K562 (cell line): ENCODE results near the gene CISD2. TPM values are rescaled to one million over a fixed set of nuclear protein-coding genes. Genes with fewer than 3 reads are reported as not detected.

Experiments used
- CHD7 ChIP-seq: fragments of 200-600 bp; sonication (generic); IDR thresholded peaks from one replicate; pipeline ENCODE4 v1.6.1; 2012; ENCODE audit warnings: mild to moderate bottlenecking, low read depth, low read length, inconsistent platforms
- FOXK1 ChIP-seq: sonication (generic); formaldehyde crosslinking; IDR thresholded peaks from 2 replicates; pipeline ENCODE4 v1.8.0; 2022; ENCODE audit warnings: missing genetic modification reagents, mild to moderate bottlenecking, borderline replicate concordance
- GTF2E2 ChIP-seq: fragments of 200-800 bp; sonication (Bioruptor generic); IDR thresholded peaks from 2 replicates; pipeline ENCODE4 v1.6.1; 2016; ENCODE audit warnings: missing genetic modification characterization, missing compliant biosample characterization
- HCFC1 ChIP-seq: IDR thresholded peaks from 2 replicates; pipeline ENCODE4 v1.6.1; 2012; ENCODE audit warnings: low read depth, low read length, improper control_type of control experiment
- NFXL1 ChIP-seq: fragments of 450-650 bp; formaldehyde crosslinking; IDR thresholded peaks from 2 replicates; pipeline ENCODE4 v1.4.0; 2021; ENCODE audit warnings: mild to moderate bottlenecking
- RB1 ChIP-seq: fragments of 450-650 bp; IDR thresholded peaks from 2 replicates; pipeline ENCODE4 v1.6.1; 2017; ENCODE audit warnings: low read depth, mild to moderate bottlenecking
- RBM25 ChIP-seq: fragments of 200-400 bp; formaldehyde crosslinking; IDR thresholded peaks from 2 replicates; pipeline ENCODE4 v1.6.1; 2018; ENCODE audit warnings: low read length, low read depth, moderate library complexity; ENCODE audit not compliant: severe bottlenecking
- SAP30 ChIP-seq: fragments of 200-600 bp; sonication (generic); IDR thresholded peaks from 2 replicates; pipeline ENCODE4 v1.6.1; 2012; ENCODE audit warnings: borderline replicate concordance, low read depth, mild to moderate bottlenecking, moderate library complexity, low read length, control low read depth, inconsistent platforms; ENCODE audit not compliant: insufficient read depth, poor library complexity, severe bottlenecking
- TAF9B ChIP-seq: fragments of 450-650 bp; IDR thresholded peaks from 2 replicates; pipeline ENCODE4 v1.6.1; 2018; ENCODE audit warnings: mild to moderate bottlenecking; ENCODE audit not compliant: partially characterized antibody
- TARDBP ChIP-seq: fragments of 450-650 bp; IDR thresholded peaks from 2 replicates; pipeline ENCODE4 v1.6.1; 2016
- ZKSCAN8 ChIP-seq: fragments of 200-800 bp; sonication (Bioruptor generic); IDR thresholded peaks from 2 replicates; pipeline ENCODE4 v1.6.1; 2016; ENCODE audit warnings: missing genetic modification characterization, missing compliant biosample characterization
- polyA plus RNA-seq, 8 experiments: library from polyadenylated mRNA; depleted of rRNA in 4 of 8; stranded (reverse) in 5 of 8; unstranded in 3 of 8; fragments of >200 nt; fragmentation: Nextera tagmentation in 2 of 8; fragmentation: Illumina TruSeq in 1 of 8; extraction: Ambion mirVana in 2 of 8; extraction: Trizol in 1 of 8; gene quantifications; 2 replicates each; pipeline versions ENCODE4 v1.2.1 to v1.2.3, GENCODE V29; 2011 to 2014; ENCODE audit warnings: inconsistent platforms in 1 of 8, missing spikeins in 1 of 8
- total RNA-seq, 7 experiments: library from RNA; depleted of rRNA in 6 of 7; stranded (reverse); fragments of >200 nt in 6 of 7; fragmentation: Illumina TruSeq in 2 of 7; extraction: Trizol in 2 of 7; gene quantifications; 2 replicates each; pipeline versions ENCODE4 v1.2.1 to v1.2.3, GENCODE V29; 2011 to 2021; ENCODE audit warnings: low replicate concordance in 1 of 7
- TF ChIP-seq, protein P1 (sequence below): fragments of 450-650 bp; IDR thresholded peaks from 2 replicates; pipeline ENCODE4 v1.6.1; 2016; ENCODE audit warnings: low read depth, mild to moderate bottlenecking, moderate library complexity
- TF ChIP-seq, protein P2 (sequence below): sonication (generic); formaldehyde crosslinking; IDR thresholded peaks from 2 replicates; pipeline ENCODE4 v1.8.1; 2023; ENCODE audit warnings: mild to moderate bottlenecking, missing genetic modification reagents

The CISD2 gene
- total and polyA plus RNA-seq, 9 of the 15 experiments (the other 6 are each of a cell fraction or from before 2014, with no cell fraction given), result 37.8 to 91.4 (median 59.8) TPM

DNA sequence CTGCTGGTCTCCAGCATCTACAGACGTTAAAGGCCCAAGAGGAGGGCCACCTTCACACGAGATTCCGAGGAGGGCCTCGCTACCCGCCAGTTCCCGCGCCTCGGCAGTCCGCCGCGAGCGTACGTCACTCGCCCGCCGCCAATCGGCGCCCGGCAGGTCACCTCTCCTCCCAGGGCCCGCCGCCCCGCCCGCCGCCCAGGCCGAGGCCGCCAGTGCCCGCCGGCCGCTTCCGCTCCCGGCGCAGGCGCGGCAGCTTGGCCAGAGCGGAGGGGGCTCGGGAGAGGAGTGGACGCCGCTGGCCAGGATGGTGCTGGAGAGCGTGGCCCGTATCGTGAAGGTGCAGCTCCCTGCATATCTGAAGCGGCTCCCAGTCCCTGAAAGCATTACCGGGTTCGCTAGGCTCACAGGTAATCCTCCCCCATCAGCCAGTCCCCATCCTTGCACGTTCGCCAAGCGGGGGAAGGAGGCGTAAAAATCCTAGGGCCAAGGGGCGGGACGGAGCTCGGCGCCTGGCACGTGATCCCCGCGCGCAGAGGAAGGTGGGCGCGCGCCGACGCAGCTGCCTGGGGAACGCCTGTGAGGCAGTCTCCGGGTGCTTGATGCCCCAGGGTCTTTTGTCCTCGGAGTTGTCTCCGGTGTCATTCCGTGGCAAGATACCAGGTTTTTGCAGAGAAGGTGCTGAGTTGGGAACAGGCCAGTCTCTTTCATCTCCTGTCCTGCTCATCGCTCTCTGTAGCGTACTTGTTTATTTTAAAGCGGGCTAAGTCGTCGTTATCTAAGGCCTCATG is at the start of gene CISD2 (continued):
- TF ChIP-seq GTF2E2 (tag) (peak; percentile 67; the same call in 1 of the 2 replicates), RB1 (peak; percentile 92; the same call in 1 of the 2 replicates), TARDBP (no peak; the same call in 1 of the 2 replicates), TAF9B (peak; percentile 50), CHD7 (no peak), FOXK1 (CRISPR knock-in tag) (peak; percentile 77; the same call in 1 of the 2 replicates), HCFC1 (0 out of 2 replicates have a peak, but pooled peaks have one; percentile 15), RBM25 (peak; percentile 31), ZKSCAN8 (CRISPR knock-in tag) (no peak), SAP30 (peak; percentile 67), NFXL1 (CRISPR knock-in tag) (no peak)
- TF ChIP-seq, protein P1, sequence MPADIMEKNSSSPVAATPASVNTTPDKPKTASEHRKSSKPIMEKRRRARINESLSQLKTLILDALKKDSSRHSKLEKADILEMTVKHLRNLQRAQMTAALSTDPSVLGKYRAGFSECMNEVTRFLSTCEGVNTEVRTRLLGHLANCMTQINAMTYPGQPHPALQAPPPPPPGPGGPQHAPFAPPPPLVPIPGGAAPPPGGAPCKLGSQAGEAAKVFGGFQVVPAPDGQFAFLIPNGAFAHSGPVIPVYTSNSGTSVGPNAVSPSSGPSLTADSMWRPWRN, result peak; percentile 79
- TF ChIP-seq, protein P2, sequence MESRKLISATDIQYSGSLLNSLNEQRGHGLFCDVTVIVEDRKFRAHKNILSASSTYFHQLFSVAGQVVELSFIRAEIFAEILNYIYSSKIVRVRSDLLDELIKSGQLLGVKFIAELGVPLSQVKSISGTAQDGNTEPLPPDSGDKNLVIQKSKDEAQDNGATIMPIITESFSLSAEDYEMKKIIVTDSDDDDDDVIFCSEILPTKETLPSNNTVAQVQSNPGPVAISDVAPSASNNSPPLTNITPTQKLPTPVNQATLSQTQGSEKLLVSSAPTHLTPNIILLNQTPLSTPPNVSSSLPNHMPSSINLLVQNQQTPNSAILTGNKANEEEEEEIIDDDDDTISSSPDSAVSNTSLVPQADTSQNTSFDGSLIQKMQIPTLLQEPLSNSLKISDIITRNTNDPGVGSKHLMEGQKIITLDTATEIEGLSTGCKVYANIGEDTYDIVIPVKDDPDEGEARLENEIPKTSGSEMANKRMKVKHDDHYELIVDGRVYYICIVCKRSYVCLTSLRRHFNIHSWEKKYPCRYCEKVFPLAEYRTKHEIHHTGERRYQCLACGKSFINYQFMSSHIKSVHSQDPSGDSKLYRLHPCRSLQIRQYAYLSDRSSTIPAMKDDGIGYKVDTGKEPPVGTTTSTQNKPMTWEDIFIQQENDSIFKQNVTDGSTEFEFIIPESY (CRISPR knock-in tag), result 0 out of 2 replicates have a peak, but pooled peaks have one; percentile 48
